ENCODE data around the gene AGAP3.

Gene AGAP3

GRCh38 chr7:151058781-151059366, 27.4 kb upstream of the AGAP3 start:
- peak; percentile 36 for DNase-seq (ENCODE audit: low read depth, low spot score)
- no peak for TF ChIP-seq CTCF (IDR thresholded peaks at IDR 0.05; ENCODE audit: low read depth, low read length)
- in situ Hi-C loops (cut with HindIII; ENCODE audit: low sequenced_read_pairs) = no loop called here
- H3K4me3 ChIP-seq (ENCODE audit: low read depth, low read length) = peak overlapping the region; percentile 41

GRCh38 chr7:151059367-151060112, 26.7 kb upstream of the AGAP3 start, which contains the start of gene SLC4A2:
SLC4A2 (plus strand) TSS chr7:151059589; CDS start chr7:151061988, 2,399 bp downstream.
- peak; percentile 62 for TF ChIP-seq CTCF (IDR thresholded peaks at IDR 0.05; ENCODE audit: low read depth, low read length)
- DNase-seq (ENCODE audit: low read depth, low spot score) = peak; percentile 69
- H3K4me3 ChIP-seq (ENCODE audit: low read depth, low read length) = peak within 1 kb of the TSS; percentile 85
- in situ Hi-C loops (cut with HindIII; ENCODE audit: low sequenced_read_pairs) = no loop called here

- H3K4me3 ChIP-seq (ENCODE audit: low read depth, low read length) = peak overlapping the region; percentile 85
- TF ChIP-seq CTCF (IDR thresholded peaks at IDR 0.05; ENCODE audit: low read depth, low read length) = no peak
- no peak for DNase-seq (ENCODE audit: low read depth, low spot score)
- in situ Hi-C loops (cut with HindIII; ENCODE audit: low sequenced_read_pairs) = no loop called here
These were observed 26.2 kb upstream of the AGAP3 start for GRCh38 chr7:151060113-151060415.

GRCh38 chr7:151060416-151061212, 25.7 kb upstream of the AGAP3 start:
- TF ChIP-seq CTCF (IDR thresholded peaks at IDR 0.05; ENCODE audit: low read depth, low read length) = peak; percentile 28
- peak overlapping the region; percentile 85 for H3K4me3 ChIP-seq (ENCODE audit: low read depth, low read length)
- in situ Hi-C loops (cut with HindIII; ENCODE audit: low sequenced_read_pairs) = no loop called here
- DNase-seq (ENCODE audit: low read depth, low spot score) = peak; percentile 43

- no peak for DNase-seq (ENCODE audit: low read depth, low spot score)
- in situ Hi-C loops (cut with HindIII; ENCODE audit: low sequenced_read_pairs) = no loop called here
- no peak for TF ChIP-seq CTCF (IDR thresholded peaks at IDR 0.05; ENCODE audit: low read depth, low read length)
- H3K4me3 ChIP-seq (ENCODE audit: low read depth, low read length) = peak overlapping the region; percentile 85
These were observed 24.8 kb upstream of the AGAP3 start for GRCh38 chr7:151061213-151062110.

GRCh38 chr7:151062111-151062398, 24.2 kb upstream of the AGAP3 start:
- no peak for TF ChIP-seq CTCF (IDR thresholded peaks at IDR 0.05; ENCODE audit: low read depth, low read length)
- H3K4me3 ChIP-seq (ENCODE audit: low read depth, low read length) = no peak overlapping the region
- in situ Hi-C loops (cut with HindIII; ENCODE audit: low sequenced_read_pairs) = no loop called here
- DNase-seq (ENCODE audit: low read depth, low spot score) = no peak
